Measurements from ENCODE around the gene LRRC18.
A peak's percentile ranks its signal among the peaks of the same experiment; 100 is the strongest.

The LRRC18 gene

GRCh38 chr10:48945441-48946130 is 5.9 kb upstream of the LRRC18 start:
- no peak for DNase-seq

- no peak for DNase-seq
Measured at GRCh38 chr10:48944171-48944570, 4.5 kb upstream of the LRRC18 start.

- DNase-seq, result no peak
Measured at GRCh38 chr10:48943096-48943495, 3.5 kb upstream of the LRRC18 start.

- DNase-seq, result no peak
Measured at GRCh38 chr10:48941427-48942075, 1.9 kb upstream of the LRRC18 start.

- DNase-seq, result no peak
Measured at GRCh38 chr10:48940958-48941357, 1.3 kb upstream of the LRRC18 start.

GRCh38 chr10:48940372-48940771 is 732 bp upstream of the LRRC18 start:
- no peak for DNase-seq

GRCh38 chr10:48938990-48939536 is 577 bp downstream of the LRRC18 start:
- DNase-seq, result no peak

- DNase-seq, result no peak
Measured at GRCh38 chr10:48938281-48938680, 1.4 kb downstream of the LRRC18 start.

GRCh38 chr10:48937796-48938195 is 1.8 kb downstream of the LRRC18 start:
- DNase-seq, result no peak

- no peak for DNase-seq
Measured at GRCh38 chr10:48935577-48935976, 4.1 kb downstream of the LRRC18 start.

GRCh38 chr10:48934672-48935501 is 4.8 kb downstream of the LRRC18 start:
- DNase-seq, result no peak

- DNase-seq, result no peak
Measured at GRCh38 chr10:48932831-48933664, 6.6 kb downstream of the LRRC18 start.

- no peak for DNase-seq
Measured at GRCh38 chr10:48931188-48931587, 8.5 kb downstream of the LRRC18 start.

GRCh38 chr10:48929413-48929990 is 10.1 kb downstream of the LRRC18 start:
- DNase-seq, result no peak

GRCh38 chr10:48926764-48927540 is 12.7 kb downstream of the LRRC18 start:
- no peak for DNase-seq

- DNase-seq, result no peak
Measured at GRCh38 chr10:48926255-48926654, 13.4 kb downstream of the LRRC18 start.

- no peak for DNase-seq
Measured at GRCh38 chr10:48924988-48925387, 14.7 kb downstream of the LRRC18 start.

GRCh38 chr10:48923748-48924147 is 15.9 kb downstream of the LRRC18 start:
- DNase-seq, result no peak

- no peak for DNase-seq
Measured at GRCh38 chr10:48913674-48914073, 26.0 kb downstream of the LRRC18 start.

GRCh38 chr10:48910548-48910947 is 29.1 kb downstream of the LRRC18 start:
- DNase-seq, result no peak

- DNase-seq, result peak; percentile 30
Measured at GRCh38 chr10:48907730-48908129, 31.9 kb downstream of the LRRC18 start.

All from activated CD4-positive, alpha-beta T cell treated with anti-CD3 and anti-CD28 coated beads, Interleukin-2, amount 50 U/mL, for 16 hours (primary cell).